Panc1 (cell line): ENCODE measurements around the gene DLGAP1.

Experiments
- CTCF ChIP-seq: fragments of 450-650 bp; IDR thresholded peaks from 2 replicates; pipeline ENCODE4 v1.5.1; 2017; ENCODE audit warnings: mild to moderate bottlenecking
- POLR2AphosphoS5 ChIP-seq: IDR thresholded peaks from 2 replicates; pipeline ENCODE4 v1.6.1; 2012; ENCODE audit warnings: mild to moderate bottlenecking, low read depth, low read length, moderate library complexity

GRCh38 chr18:3867864-3868311 lies 587.2 kb downstream of the DLGAP1 start:
- TF ChIP-seq CTCF (no peak), POLR2AphosphoS5 (no peak)
